SU-DHL-6 (cell line): Measurements from ENCODE around the gene EPC2.

ENCODE experiments used
- CTCF ChIP-seq: fragments of 200-600 bp; sonication (generic); IDR thresholded peaks from one replicate; pipeline ENCODE4 v1.5.1; 2017; ENCODE audit warnings: antibody characterized with exemption, mild to moderate bottlenecking, low read length, moderate library complexity; ENCODE audit not compliant: insufficient read depth, poor library complexity, severe bottlenecking
- EZH2phosphoT487 ChIP-seq: fragments of 200-600 bp; sonication (generic), shearing (Covaris generic); conservative IDR thresholded peaks from 2 replicates; pipeline ENCODE4 v1.6.1; 2018; ENCODE audit warnings: mild to moderate bottlenecking, antibody characterized with exemption, low read length, moderate library complexity, mixed read lengths

GRCh38 chr2:148687543-148687942 is 43.0 kb downstream of the EPC2 start:
- no peak for TF ChIP-seq CTCF
- no peak for TF ChIP-seq EZH2phosphoT487
